ENCODE data around the gene TMEM175.

TMEM175 gene

DNA sequence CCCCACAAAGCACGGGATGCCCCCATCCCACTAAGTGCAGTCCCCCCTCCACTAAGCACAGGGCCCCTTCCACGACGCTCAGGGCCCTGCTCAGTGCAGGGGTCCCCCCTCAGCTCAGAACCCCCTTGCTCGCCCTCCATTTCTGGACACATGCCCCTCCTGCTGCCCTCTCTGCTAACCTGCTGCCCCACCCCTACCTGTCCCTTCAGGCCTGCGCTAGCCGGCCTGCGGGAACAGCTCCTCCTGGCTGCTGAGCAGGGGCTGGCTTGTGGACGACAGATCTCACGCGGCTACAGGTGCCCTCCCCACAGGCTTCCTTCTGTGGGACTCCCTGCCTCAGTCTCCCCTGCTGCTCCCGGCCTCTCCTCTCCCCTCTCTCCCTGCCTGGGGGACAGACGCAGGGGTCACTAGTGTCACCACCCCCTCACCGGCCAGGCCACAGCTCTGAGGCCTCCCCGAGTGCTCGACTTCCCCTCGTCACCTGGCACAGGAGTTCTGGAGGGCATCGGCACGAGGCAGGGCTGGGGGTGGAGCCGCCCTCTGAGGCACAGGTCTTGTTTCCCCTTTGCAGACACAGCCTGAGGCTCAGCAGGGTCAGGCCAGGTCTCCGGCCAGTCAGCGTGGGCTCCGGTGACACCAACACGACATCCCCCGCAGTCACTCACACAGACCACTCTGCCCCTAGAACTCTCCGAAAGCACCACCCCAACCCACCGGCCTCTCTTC is 21.7 kb upstream of the TMEM175 start (continued):
- TF ChIP-seq ZNF280C (tag by site-specific recombination; IDR thresholded peaks at IDR 0.05) (no peak), ZNF549 (tag by site-specific recombination; IDR thresholded peaks at IDR 0.05) (no peak)

GRCh38 chr4:911221-911751 is 21.0 kb upstream of the TMEM175 start:
- CTCF ChIA-PET = no interaction called here

DNA sequence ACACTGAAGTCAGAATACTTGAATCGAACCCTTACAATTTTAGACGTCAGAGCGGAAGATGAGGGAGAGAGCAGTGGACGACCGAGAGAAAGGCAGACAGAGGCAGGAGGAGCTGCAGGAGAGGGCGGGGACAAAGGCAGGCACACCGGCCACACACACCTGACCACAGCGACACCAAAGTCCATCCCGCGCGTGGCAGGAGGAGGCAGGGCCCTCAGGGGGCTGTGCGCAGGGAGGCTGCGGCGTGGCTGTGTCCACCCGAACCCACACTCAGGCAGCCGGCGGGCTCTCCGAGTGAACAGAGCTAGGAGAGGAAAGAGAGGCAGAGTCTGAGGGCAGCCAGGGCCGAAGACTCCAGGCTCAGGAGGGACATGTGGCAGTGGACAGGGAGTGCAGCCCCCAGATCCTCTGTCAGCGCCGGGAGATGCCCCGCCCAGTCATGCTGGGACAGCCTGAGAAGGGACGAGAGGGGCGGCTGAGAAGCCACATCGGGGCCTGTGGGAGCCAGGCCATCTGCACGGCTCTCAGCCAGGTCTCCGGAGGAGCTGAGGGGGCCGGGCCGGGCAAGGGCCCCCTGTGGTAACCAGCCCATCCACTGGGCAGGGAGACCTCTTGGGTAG is 20.3 kb upstream of the TMEM175 start:
- Histone ChIP-seq H3K27ac (ENCODE audit: extremely low read depth, low read depth, low read length) (no peak overlapping the region), H3K4me3 (ENCODE audit: low read depth, low read length) (no peak overlapping the region), H3K4me1 (ENCODE audit: control insufficient read depth, insufficient read depth, low read length) (no peaks in the 10 kb centered on the region), H3K36me3 (ENCODE audit: control insufficient read depth in 2 of 2, insufficient read depth in 1 of 2, low read length in 2 of 2) (peaks cover 0 to 40% of the 10 kb centered on the region in 2 experiments; a peak in 2 of 3 replicates), H3K9me3 (ENCODE audit: control insufficient read depth, insufficient read depth, low read depth, low read length) (no peaks in the 10 kb centered on the region)
- TF ChIP-seq CTCF (tag by site-specific recombination; IDR thresholded peaks at IDR 0.05) (no peak), ZNF132 (tag by site-specific recombination; IDR thresholded peaks at IDR 0.05; ENCODE audit: borderline replicate concordance) (no peak), OSR2 (tag by site-specific recombination; IDR thresholded peaks at IDR 0.05) (no peak)
- POLR2A ChIA-PET = no interaction called here
- CTCF ChIA-PET = no interaction called here

More at GRCh38 chr4:911221-911751, 21.0 kb upstream of the TMEM175 start:
- POLR2A ChIA-PET = no interaction called here
- no peaks in the 10 kb centered on the region for H3K4me1 ChIP-seq (ENCODE audit: control insufficient read depth, insufficient read depth, low read length)
- no peak overlapping the region for H3K4me3 ChIP-seq (ENCODE audit: low read depth, low read length)
- no peak overlapping the region for H3K27ac ChIP-seq (ENCODE audit: extremely low read depth, low read depth, low read length)
- no peak for TF ChIP-seq ZNF311 (tag by site-specific recombination; IDR thresholded peaks at IDR 0.05; ENCODE audit: borderline replicate concordance)
- no peak for TF ChIP-seq ZNF768 (tag by site-specific recombination; IDR thresholded peaks at IDR 0.05)
- TF ChIP-seq ZNF280C (tag by site-specific recombination; IDR thresholded peaks at IDR 0.05) = no peak
- no peak for TF ChIP-seq ZNF645 (tag by site-specific recombination; IDR thresholded peaks at IDR 0.05)
- no peak for TF ChIP-seq ZNF623 (tag by site-specific recombination; IDR thresholded peaks at IDR 0.05)
- TF ChIP-seq YY1 (tag by site-specific recombination; IDR thresholded peaks at IDR 0.05) = no peak
- no peak for TF ChIP-seq KLF1 (tag by site-specific recombination; IDR thresholded peaks at IDR 0.05)
- TF ChIP-seq ZNF514 (tag by site-specific recombination; IDR thresholded peaks at IDR 0.05) = no peak
- TF ChIP-seq ZFP3 (tag by site-specific recombination; IDR thresholded peaks at IDR 0.05; ENCODE audit: low read depth) = no peak
- no peak for TF ChIP-seq ZNF473 (tag by site-specific recombination; IDR thresholded peaks at IDR 0.05)
- TF ChIP-seq MYNN (tag by site-specific recombination; IDR thresholded peaks at IDR 0.05; ENCODE audit: borderline replicate concordance) = no peak
- TF ChIP-seq ZNF37A (tag by site-specific recombination; IDR thresholded peaks at IDR 0.05) = no peak
- TF ChIP-seq, protein P1, sequence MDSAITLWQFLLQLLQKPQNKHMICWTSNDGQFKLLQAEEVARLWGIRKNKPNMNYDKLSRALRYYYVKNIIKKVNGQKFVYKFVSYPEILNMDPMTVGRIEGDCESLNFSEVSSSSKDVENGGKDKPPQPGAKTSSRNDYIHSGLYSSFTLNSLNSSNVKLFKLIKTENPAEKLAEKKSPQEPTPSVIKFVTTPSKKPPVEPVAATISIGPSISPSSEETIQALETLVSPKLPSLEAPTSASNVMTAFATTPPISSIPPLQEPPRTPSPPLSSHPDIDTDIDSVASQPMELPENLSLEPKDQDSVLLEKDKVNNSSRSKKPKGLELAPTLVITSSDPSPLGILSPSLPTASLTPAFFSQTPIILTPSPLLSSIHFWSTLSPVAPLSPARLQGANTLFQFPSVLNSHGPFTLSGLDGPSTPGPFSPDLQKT (IDR thresholded peaks at IDR 0.05; ENCODE audit: borderline replicate concordance, low read depth, low read length) = no peak
- no peak for TF ChIP-seq SP3 (tag by site-specific recombination; IDR thresholded peaks at IDR 0.05)
- TF ChIP-seq ZNF670 (tag by site-specific recombination; IDR thresholded peaks at IDR 0.05; ENCODE audit: low read depth) = no peak
- H3K9me3 ChIP-seq (ENCODE audit: control insufficient read depth, insufficient read depth, low read depth, low read length) = no peaks in the 10 kb centered on the region
- H3K36me3 ChIP-seq (ENCODE audit: control insufficient read depth in 2 of 2, insufficient read depth in 1 of 2, low read length in 2 of 2) = peaks cover 0 to 40% of the 10 kb centered on the region in 2 experiments; a peak in 2 of 3 replicates

Data from HEK293 (cell line).